HG03432 (cell line): ENCODE results near the gene AJM1.

Source experiments
- ATAC-seq: cut with Tn5 transposase; IDR thresholded peaks from one replicate; pipeline ENCODE4 v1.9.1; 2021; ENCODE audit warnings: mild to moderate bottlenecking, moderate library complexity; ENCODE audit not compliant: unreplicated experiment

AJM1 gene

GRCh38 chr9:136853596-136854112 lies 11.4 kb downstream of the AJM1 start:
- no peak for ATAC-seq

GRCh38 chr9:136854113-136854841 lies 12.0 kb downstream of the AJM1 start:
- no peak for ATAC-seq

DNA sequence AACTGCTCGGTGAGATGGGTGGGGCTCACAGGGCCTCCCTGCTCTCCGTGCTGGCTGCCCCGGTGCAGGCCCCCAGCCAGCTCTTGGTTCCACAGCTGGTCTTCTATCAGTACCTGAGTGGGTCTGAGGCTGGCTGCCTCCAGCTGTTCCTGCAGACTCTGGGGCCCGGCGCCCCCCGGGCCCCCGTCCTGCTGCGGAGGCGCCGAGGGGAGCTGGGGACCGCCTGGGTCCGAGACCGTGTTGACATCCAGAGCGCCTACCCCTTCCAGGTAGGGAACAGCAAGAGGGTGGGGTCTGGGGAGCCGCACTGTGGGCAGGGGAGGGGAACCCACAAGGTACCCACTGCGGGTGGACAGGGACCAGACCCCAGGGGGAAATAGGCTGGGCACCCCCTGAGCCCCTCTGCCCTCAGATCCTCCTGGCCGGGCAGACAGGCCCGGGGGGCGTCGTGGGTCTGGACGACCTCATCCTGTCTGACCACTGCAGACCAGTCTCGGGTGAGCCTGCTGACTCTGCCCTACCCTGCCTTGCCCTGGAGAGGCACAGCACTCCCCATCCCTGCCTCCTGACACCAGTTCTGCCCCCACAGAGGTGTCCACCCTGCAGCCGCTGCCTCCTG lies 12.7 kb downstream of the AJM1 start:
- ATAC-seq, result no peak

- ATAC-seq, result no peak
These were observed 13.3 kb downstream of the AJM1 start for GRCh38 chr9:136855461-136856078.

- no peak for ATAC-seq
These were observed 13.8 kb downstream of the AJM1 start for GRCh38 chr9:136856079-136856476.

GRCh38 chr9:136856541-136857141 lies 14.4 kb downstream of the AJM1 start:
- no peak for ATAC-seq

DNA sequence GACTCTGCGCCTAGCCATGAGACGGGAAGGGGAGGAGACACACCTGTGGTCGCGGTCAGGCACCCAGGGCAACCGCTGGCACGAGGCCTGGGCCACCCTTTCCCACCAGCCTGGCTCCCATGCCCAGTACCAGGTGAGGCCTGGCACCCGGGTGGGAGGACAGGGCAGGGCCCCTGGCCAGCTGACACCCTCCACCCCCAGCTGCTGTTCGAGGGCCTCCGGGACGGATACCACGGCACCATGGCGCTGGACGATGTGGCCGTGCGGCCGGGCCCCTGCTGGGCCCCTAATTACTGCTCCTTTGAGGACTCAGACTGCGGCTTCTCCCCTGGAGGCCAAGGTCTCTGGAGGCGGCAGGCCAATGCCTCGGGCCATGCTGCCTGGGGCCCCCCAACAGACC lies 14.9 kb downstream of the AJM1 start:
- no peak for ATAC-seq

- no peak for ATAC-seq
These were observed 15.5 kb downstream of the AJM1 start for GRCh38 chr9:136857581-136858412.

- no peak for ATAC-seq
These were observed 16.2 kb downstream of the AJM1 start for GRCh38 chr9:136858452-136858843.

- ATAC-seq, result no peak
These were observed 16.8 kb downstream of the AJM1 start for GRCh38 chr9:136858844-136859757.

GRCh38 chr9:136860529-136860928 lies 18.3 kb downstream of the AJM1 start:
- ATAC-seq, result no peak

GRCh38 chr9:136860933-136861873 lies 18.9 kb downstream of the AJM1 start:
- ATAC-seq, result no peak

DNA sequence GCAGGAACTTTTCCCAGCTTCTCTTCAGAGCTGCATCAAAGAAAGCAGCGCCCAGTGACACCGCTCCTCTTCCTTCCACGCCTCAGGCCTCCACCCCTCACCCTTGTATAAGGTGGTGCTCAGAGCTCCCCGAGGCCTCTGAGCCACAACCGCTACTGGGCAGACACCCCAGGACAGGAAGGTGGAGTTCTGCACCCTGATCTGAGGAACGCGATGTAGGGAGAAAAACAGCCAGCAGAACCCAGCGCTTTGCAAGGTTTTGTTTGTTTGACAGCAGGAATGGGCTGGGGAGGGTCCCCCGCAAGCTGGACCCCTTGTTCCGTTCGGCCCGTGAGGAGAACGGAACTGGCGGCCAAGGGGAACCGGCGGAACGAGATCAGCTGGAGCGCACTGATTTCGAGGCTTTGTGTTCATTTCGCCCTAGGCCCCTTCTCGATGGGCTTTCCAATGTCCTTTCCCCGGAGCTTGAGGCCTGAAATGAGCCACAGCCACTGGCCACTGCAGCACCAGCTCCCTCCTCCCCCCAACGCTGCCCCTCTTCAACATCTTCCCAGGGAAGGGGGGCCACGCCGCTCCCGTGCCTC lies 19.7 kb downstream of the AJM1 start:
- no peak for ATAC-seq

GRCh38 chr9:136862849-136863622 lies 20.8 kb downstream of the AJM1 start:
- no peak for ATAC-seq

DNA sequence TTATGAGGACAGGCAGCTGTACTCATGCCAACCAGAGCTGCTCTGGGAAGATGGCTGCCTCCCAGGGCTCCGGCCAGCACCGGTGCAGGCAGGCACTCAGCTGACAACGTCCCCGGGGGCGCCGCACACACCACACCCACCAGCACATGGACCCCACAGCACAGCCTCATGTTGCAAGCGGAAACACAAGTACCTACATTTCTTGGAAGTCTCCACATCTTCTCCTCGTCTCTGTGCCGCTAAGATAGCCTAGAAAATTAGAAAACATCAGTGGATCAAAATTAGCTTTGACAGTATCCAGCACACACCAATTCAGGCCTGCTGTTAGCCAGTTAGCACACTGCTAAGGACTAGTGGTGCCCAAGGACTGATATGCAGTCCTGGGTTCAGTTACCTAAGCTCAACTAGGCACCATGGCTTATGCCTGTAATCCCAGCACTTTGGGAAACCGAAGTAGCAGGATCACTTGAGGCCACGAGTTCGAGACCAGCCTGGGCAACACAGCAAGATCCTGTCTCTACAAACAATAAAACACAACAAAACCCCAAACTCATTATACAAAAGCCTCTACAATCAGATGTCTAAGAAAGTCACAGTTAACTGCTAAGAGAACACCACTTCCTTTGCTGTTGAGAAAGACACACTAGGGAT lies 21.5 kb downstream of the AJM1 start:
- ATAC-seq, result no peak

DNA sequence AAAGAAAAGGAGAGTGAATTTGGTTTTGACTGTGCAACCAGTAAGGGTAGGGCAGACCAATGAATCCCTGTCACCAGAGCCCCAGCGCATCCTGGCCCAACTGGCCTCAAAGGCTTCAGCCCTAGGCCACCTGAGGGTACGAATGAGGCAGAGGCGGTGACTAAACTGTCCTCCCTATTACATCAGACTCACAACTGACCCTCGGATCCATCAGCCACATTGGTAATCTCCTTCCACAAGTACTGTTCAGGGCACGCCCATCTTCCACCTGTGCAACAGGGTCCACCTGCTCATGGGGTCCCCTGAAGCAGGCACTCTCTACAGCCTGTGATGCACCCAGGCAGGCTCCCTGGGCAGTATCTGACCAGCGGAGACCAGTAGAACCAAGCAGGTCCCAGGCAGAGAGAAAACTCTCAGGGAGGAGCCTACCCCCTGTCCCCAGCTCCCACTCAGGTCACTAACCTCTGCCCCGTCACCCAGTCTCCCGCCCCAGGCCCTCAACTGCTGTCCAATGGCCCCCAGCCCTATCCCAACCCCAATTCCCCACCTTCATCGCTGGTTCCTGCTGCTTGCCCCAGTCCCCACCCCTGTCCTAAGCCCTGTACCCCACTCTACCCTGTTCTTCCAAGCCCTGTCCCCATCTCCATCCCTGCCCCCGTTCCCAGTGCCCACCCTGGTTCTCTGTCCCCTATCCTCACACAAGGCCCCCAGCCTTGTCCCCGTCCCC lies 22.9 kb downstream of the AJM1 start:
- no peak for ATAC-seq
